ENCODE results near the gene MVD.

DNA sequence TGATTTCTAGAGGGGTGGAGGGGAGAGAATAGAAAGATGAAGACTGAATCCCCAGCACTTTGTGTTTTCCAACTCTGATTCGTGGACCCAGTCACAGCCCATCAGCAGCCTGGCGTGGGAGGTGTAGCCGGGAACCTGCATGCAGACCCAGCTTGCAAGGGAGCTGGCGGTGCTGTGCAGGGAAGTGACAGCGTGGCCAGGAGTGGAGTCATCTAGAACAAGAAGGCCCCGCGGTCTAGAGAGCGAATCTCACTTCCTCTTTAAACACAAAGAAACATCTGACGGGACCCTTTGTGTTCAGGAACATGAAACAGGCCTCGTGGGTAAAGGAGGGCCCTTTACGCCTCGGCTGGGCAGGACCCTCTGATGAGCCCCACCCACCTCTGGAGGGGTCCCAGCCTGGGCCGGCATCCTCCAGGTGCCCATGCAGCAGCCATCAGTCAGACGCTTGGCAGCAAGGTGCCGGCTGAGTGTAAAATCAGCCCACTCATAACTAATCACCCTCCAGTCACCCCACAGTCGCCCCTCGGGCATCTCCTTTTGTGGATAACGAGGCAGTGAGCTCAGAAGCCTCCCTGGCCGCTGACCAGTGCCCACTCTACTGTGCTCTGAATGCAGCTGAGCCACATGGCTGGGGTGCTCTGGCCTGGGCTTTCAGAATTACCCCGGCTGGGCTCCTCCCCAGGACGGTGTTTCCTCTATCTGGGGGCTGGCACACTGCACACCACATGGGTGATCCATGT lies 19.0 kb upstream of the MVD start:
- TF ChIP-seq, protein P1, sequence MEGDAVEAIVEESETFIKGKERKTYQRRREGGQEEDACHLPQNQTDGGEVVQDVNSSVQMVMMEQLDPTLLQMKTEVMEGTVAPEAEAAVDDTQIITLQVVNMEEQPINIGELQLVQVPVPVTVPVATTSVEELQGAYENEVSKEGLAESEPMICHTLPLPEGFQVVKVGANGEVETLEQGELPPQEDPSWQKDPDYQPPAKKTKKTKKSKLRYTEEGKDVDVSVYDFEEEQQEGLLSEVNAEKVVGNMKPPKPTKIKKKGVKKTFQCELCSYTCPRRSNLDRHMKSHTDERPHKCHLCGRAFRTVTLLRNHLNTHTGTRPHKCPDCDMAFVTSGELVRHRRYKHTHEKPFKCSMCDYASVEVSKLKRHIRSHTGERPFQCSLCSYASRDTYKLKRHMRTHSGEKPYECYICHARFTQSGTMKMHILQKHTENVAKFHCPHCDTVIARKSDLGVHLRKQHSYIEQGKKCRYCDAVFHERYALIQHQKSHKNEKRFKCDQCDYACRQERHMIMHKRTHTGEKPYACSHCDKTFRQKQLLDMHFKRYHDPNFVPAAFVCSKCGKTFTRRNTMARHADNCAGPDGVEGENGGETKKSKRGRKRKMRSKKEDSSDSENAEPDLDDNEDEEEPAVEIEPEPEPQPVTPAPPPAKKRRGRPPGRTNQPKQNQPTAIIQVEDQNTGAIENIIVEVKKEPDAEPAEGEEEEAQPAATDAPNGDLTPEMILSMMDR (IDR thresholded peaks at IDR 0.05): no peak
- TF ChIP-seq POLR2A (IDR thresholded peaks at IDR 0.05): peak in 1 of 4 donors; percentile 46

Measured in esophagus squamous epithelium (tissue), 4 donors.